HEK293 (cell line): ENCODE measurements around the gene COL12A1.

Experiments
- CTCF ChIA-PET: fragments of 350-600 bp; formaldehyde crosslinking; extraction: SDS; loops from one replicate; lab custom pipeline; 2021; ENCODE audit warnings: antibody characterized with exemption; lab: Yijun Ruan, JAX
- POLR2A ChIA-PET: fragments of 300-600 bp; formaldehyde crosslinking; extraction: SDS; loops from one replicate; lab custom pipeline; 2020; ENCODE audit warnings: antibody characterized with exemption, inconsistent platforms; lab: Yijun Ruan, JAX
- H3K27ac ChIP-seq: fragments of 200-500 bp; sonication (Bioruptor generic); 2 replicates; pipeline ENCODE4 v1.5.1; 2014; ENCODE audit warnings: low read depth, low read length, control low read depth, inconsistent platforms; ENCODE audit errors: extremely low read depth
- H3K36me3 ChIP-seq, 2 experiments: fragments of 200-500 bp in 1 of 2; sonication (Bioruptor generic) in 1 of 2; 1 replicate in 1 of 2; 2 replicates in 1 of 2; pipeline ENCODE4 v1.5.1; 2014 to 2017; ENCODE audit warnings: inconsistent platforms in 2 of 2, low read length in 2 of 2; ENCODE audit not compliant: control insufficient read depth in 2 of 2, insufficient read depth in 1 of 2
- H3K4me1 ChIP-seq: fragments of 200-500 bp; sonication (Bioruptor generic); 2 replicates; pipeline ENCODE4 v1.5.1; 2014; ENCODE audit warnings: mild to moderate bottlenecking, low read length, inconsistent platforms; ENCODE audit not compliant: control insufficient read depth, insufficient read depth
- H3K4me3 ChIP-seq: 2 replicates; pipeline ENCODE4 v1.5.1; 2011; ENCODE audit warnings: low read depth, mild to moderate bottlenecking, control low read depth, low read length, moderate library complexity
- H3K9me3 ChIP-seq: fragments of 200-500 bp; sonication (Bioruptor generic); 2 replicates; pipeline ENCODE4 v1.5.1; 2014; ENCODE audit warnings: low read depth, low read length, inconsistent platforms; ENCODE audit not compliant: control insufficient read depth, insufficient read depth
- GLI4 ChIP-seq: fragments of 450-650 bp; formaldehyde crosslinking; IDR thresholded peaks from 2 replicates; pipeline ENCODE4 v1.5.1; 2016; ENCODE audit warnings: missing biosample characterization, missing genetic modification characterization
- KLF10 ChIP-seq: fragments of 450-650 bp; IDR thresholded peaks from 2 replicates; pipeline ENCODE4 v1.5.1; 2018; ENCODE audit warnings: missing biosample characterization, mild to moderate bottlenecking, missing genetic modification characterization
- PBX3 ChIP-seq: sonication (generic); formaldehyde crosslinking; IDR thresholded peaks from 2 replicates; pipeline ENCODE4 v1.8.1; 2022; ENCODE audit warnings: mild to moderate bottlenecking, moderate library complexity, missing genetic modification reagents
- PRDM1 ChIP-seq: fragments of 450-650 bp; formaldehyde crosslinking; IDR thresholded peaks from 2 replicates; pipeline ENCODE4; 2016; ENCODE audit warnings: missing biosample characterization, missing genetic modification characterization
- WT1 ChIP-seq: fragments of 450-650 bp; formaldehyde crosslinking; IDR thresholded peaks from 2 replicates; pipeline ENCODE4 v1.5.1; 2016; ENCODE audit warnings: missing biosample characterization, missing genetic modification characterization
- ZBTB10 ChIP-seq: fragments of 450-650 bp; formaldehyde crosslinking; IDR thresholded peaks from 2 replicates; pipeline ENCODE4 v1.5.1; 2016; ENCODE audit warnings: missing biosample characterization, missing genetic modification characterization
- ZNF121 ChIP-seq: fragments of 450-650 bp; formaldehyde crosslinking; IDR thresholded peaks from 2 replicates; pipeline ENCODE4 v1.5.1; 2016; ENCODE audit warnings: missing biosample characterization, missing genetic modification characterization
- ZNF202 ChIP-seq: fragments of 450-650 bp; formaldehyde crosslinking; IDR thresholded peaks from 2 replicates; pipeline ENCODE4 v1.5.1; 2016; ENCODE audit warnings: missing biosample characterization, missing genetic modification characterization, borderline replicate concordance
- ZNF239 ChIP-seq: fragments of 450-650 bp; formaldehyde crosslinking; IDR thresholded peaks from 2 replicates; pipeline ENCODE4 v1.5.1; 2016; ENCODE audit warnings: missing biosample characterization, missing genetic modification characterization
- ZNF248 ChIP-seq: fragments of 450-650 bp; formaldehyde crosslinking; IDR thresholded peaks from 2 replicates; pipeline ENCODE4 v1.5.1; 2017; ENCODE audit warnings: missing biosample characterization, missing genetic modification characterization
- ZNF341 ChIP-seq: fragments of 450-650 bp; formaldehyde crosslinking; IDR thresholded peaks from 2 replicates; pipeline ENCODE4; 2016; ENCODE audit warnings: low read depth, missing biosample characterization, missing genetic modification characterization
- ZNF350 ChIP-seq: fragments of 450-650 bp; formaldehyde crosslinking; IDR thresholded peaks from 2 replicates; pipeline ENCODE4 v1.5.0; 2017; ENCODE audit warnings: missing biosample characterization, mild to moderate bottlenecking, missing genetic modification characterization
- ZNF433 ChIP-seq: fragments of 450-650 bp; formaldehyde crosslinking; IDR thresholded peaks from 2 replicates; pipeline ENCODE4 v1.5.1; 2016; ENCODE audit warnings: missing biosample characterization, missing genetic modification characterization, low read depth
- ZNF501 ChIP-seq: fragments of 450-650 bp; formaldehyde crosslinking; IDR thresholded peaks from 2 replicates; pipeline ENCODE4 v1.5.1; 2016; ENCODE audit warnings: missing biosample characterization, missing genetic modification characterization
- ZNF514 ChIP-seq: fragments of 450-650 bp; formaldehyde crosslinking; IDR thresholded peaks from 2 replicates; pipeline ENCODE4 v1.5.1; 2016; ENCODE audit warnings: missing biosample characterization, missing genetic modification characterization
- ZNF624 ChIP-seq: fragments of 450-650 bp; formaldehyde crosslinking; IDR thresholded peaks from 2 replicates; pipeline ENCODE4 v1.5.1; 2017; ENCODE audit warnings: missing biosample characterization, missing genetic modification characterization
- ZNF639 ChIP-seq: fragments of 450-650 bp; formaldehyde crosslinking; IDR thresholded peaks from 2 replicates; pipeline ENCODE4 v1.5.1; 2016; ENCODE audit warnings: missing biosample characterization, missing genetic modification characterization
- ZNF645 ChIP-seq: fragments of 450-650 bp; formaldehyde crosslinking; IDR thresholded peaks from 2 replicates; pipeline ENCODE4; 2016; ENCODE audit warnings: missing biosample characterization, missing genetic modification characterization
- ZNF654 ChIP-seq: fragments of 450-650 bp; formaldehyde crosslinking; IDR thresholded peaks from 2 replicates; pipeline ENCODE4 v1.5.1; 2016; ENCODE audit warnings: low read depth, missing biosample characterization, missing genetic modification characterization
- ZNF747 ChIP-seq: fragments of 450-650 bp; formaldehyde crosslinking; IDR thresholded peaks from 2 replicates; pipeline ENCODE4 v1.5.1; 2016; ENCODE audit warnings: missing biosample characterization, missing genetic modification characterization
- ZSCAN30 ChIP-seq: fragments of 450-650 bp; IDR thresholded peaks from 2 replicates; pipeline ENCODE4 v1.5.1; 2018; ENCODE audit warnings: missing biosample characterization, mild to moderate bottlenecking, missing genetic modification characterization, moderate library complexity
- TF ChIP-seq, protein P1 (sequence below): fragments of 450-650 bp; formaldehyde crosslinking; IDR thresholded peaks from 2 replicates; pipeline ENCODE4 v1.5.1; 2016; ENCODE audit warnings: missing biosample characterization, missing genetic modification characterization
- TF ChIP-seq, protein P2 (sequence below): fragments of 450-650 bp; formaldehyde crosslinking; IDR thresholded peaks from 2 replicates; pipeline ENCODE4 v1.5.1; 2016; ENCODE audit warnings: missing biosample characterization, missing genetic modification characterization

The COL12A1 gene

GRCh38 chr6:75106426-75106825, 99.4 kb downstream of the COL12A1 start:
- Histone ChIP-seq H3K4me3 (no peak overlapping the region), H3K9me3 (no peaks in the 10 kb centered on the region), H3K27ac (no peak overlapping the region), H3K4me1 (peaks cover 4% of the 10 kb centered on the region; the same call in 1 of the 2 replicates), H3K36me3 (no peaks in the 10 kb centered on the region)
- TF ChIP-seq GLI4 (no peak), ZNF501 (no peak), ZBTB10 (tag by site-specific recombination) (no peak), WT1 (no peak), ZNF514 (tag by site-specific recombination) (no peak), PRDM1 (tag by site-specific recombination) (0 out of 2 replicates have a peak, but pooled peaks have one; percentile 6)
- TF ChIP-seq, protein P1, sequence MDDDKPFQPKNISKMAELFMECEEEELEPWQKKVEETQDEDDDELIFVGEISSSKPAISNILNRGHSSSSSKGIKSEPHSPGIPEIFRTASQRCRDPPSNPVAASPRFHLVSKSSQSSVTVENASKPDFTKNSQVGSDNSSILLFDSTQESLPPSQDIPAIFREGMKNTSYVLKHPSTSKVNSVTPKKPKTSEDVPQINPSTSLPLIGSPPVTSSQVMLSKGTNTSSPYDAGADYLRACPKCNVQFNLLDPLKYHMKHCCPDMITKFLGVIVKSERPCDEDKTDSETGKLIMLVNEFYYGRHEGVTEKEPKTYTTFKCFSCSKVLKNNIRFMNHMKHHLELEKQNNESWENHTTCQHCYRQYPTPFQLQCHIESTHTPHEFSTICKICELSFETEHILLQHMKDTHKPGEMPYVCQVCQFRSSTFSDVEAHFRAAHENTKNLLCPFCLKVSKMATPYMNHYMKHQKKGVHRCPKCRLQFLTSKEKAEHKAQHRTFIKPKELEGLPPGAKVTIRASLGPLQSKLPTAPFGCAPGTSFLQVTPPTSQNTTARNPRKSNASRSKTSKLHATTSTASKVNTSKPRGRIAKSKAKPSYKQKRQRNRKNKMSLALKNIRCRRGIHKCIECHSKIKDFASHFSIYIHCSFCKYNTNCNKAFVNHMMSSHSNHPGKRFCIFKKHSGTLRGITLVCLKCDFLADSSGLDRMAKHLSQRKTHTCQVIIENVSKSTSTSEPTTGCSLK (tag by site-specific recombination) = no peak
- CTCF ChIA-PET = interaction anchor here (0.5 to 1.1 kb wide), 4 partner anchors 41 to 1137 kb away, joined by 3 to 4 read pairs (median 3); no protein-coding TSS in a partner anchor
- POLR2A ChIA-PET = no interaction called here

- TF ChIP-seq ZNF747 (tag by site-specific recombination) (no peak), ZNF121 (tag by site-specific recombination) (no peak), ZNF654 (tag by site-specific recombination) (no peak), ZNF202 (no peak), ZSCAN30 (tag by site-specific recombination) (no peak), ZNF341 (tag by site-specific recombination) (no peak), ZNF239 (no peak), KLF10 (tag by site-specific recombination) (no peak)
- CTCF ChIA-PET = interaction anchor here (0.6 to 1.1 kb wide), 3 partner anchors 11 to 1427 kb away, joined by 3 to 7 read pairs (median 5); no protein-coding TSS in a partner anchor
- POLR2A ChIA-PET = interaction anchor here (1.5 kb wide), 1 partner anchor 12 kb away, joined by 5 read pairs; no protein-coding TSS in a partner anchor
- Histone ChIP-seq H3K36me3 (no peaks in the 10 kb centered on the region), H3K27ac (no peak overlapping the region), H3K4me3 (no peak overlapping the region), H3K9me3 (no peaks in the 10 kb centered on the region), H3K4me1 (peaks cover 10% of the 10 kb centered on the region)
Observed at GRCh38 chr6:75103431-75103830, 102.4 kb downstream of the COL12A1 start.

DNA sequence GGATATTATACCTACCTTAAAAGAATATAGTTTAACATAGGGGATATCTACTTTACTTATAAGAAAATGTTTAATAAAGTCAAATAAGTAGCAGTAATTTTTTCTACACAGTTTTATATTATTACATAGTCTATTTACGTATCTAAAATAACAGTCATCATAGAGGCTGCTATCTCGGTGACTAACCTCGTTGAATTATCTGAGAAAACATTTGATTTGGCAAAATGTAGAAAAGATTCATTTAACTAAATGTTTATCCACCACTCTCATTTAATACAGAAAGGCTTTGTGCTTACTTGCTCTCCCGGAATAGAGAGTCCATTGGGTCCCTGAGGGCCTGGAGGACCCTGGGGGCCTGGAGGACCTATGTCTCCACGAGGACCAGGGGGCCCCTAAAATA, 103.6 kb downstream of the COL12A1 start:
- H3K36me3 ChIP-seq = no peaks in the 10 kb centered on the region
- no peak for TF ChIP-seq PBX3 (CRISPR knock-in tag)
- TF ChIP-seq ZNF248 (tag by site-specific recombination) = no peak
- no peak for TF ChIP-seq ZNF639 (tag by site-specific recombination)
- no peak for TF ChIP-seq ZNF645
- no peak for TF ChIP-seq ZNF624
- no peak for TF ChIP-seq ZNF433 (tag by site-specific recombination)
- TF ChIP-seq ZNF350 = no peak
- TF ChIP-seq, protein P2, sequence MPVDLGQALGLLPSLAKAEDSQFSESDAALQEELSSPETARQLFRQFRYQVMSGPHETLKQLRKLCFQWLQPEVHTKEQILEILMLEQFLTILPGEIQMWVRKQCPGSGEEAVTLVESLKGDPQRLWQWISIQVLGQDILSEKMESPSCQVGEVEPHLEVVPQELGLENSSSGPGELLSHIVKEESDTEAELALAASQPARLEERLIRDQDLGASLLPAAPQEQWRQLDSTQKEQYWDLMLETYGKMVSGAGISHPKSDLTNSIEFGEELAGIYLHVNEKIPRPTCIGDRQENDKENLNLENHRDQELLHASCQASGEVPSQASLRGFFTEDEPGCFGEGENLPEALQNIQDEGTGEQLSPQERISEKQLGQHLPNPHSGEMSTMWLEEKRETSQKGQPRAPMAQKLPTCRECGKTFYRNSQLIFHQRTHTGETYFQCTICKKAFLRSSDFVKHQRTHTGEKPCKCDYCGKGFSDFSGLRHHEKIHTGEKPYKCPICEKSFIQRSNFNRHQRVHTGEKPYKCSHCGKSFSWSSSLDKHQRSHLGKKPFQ = no peak

More for the DNA sequence above, 103.6 kb downstream of the COL12A1 start:
- Histone ChIP-seq H3K4me3 (no peak overlapping the region), H3K27ac (no peak overlapping the region), H3K9me3 (no peaks in the 10 kb centered on the region), H3K4me1 (peaks cover 10% of the 10 kb centered on the region)
- ChIA-PET POLR2A (interaction anchor here (1.5 kb wide), 1 partner anchor 13 kb away, joined by 5 read pairs; no protein-coding TSS in a partner anchor), CTCF (no interaction called here)
